ENCODE results near the gene ARHGEF11.

DNA sequence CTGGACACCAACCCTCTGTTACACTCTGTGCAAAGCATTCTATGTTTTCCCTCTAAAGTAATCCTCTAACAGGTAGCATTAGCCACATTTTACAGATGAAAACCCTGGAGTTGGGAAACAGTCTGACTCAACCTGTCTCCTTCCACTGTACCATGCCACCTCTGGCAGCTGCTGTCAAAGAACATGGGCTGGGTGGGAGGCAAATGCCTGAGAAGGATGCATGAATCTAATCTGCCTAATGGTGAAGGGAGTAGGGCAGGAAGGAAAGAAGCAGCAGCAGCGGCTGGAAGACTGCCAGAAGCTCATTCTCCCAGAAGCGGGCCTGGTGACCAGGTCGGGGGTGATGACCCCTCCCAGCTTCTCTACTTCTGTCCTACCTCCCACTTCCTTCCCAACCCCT, 103.4 kb downstream of the ARHGEF11 start:
- TF ChIP-seq POLR2A (IDR thresholded peaks at IDR 0.05) (no peak), EP300 (IDR thresholded peaks at IDR 0.05) (no peak)
- TF ChIP-seq, protein P1, sequence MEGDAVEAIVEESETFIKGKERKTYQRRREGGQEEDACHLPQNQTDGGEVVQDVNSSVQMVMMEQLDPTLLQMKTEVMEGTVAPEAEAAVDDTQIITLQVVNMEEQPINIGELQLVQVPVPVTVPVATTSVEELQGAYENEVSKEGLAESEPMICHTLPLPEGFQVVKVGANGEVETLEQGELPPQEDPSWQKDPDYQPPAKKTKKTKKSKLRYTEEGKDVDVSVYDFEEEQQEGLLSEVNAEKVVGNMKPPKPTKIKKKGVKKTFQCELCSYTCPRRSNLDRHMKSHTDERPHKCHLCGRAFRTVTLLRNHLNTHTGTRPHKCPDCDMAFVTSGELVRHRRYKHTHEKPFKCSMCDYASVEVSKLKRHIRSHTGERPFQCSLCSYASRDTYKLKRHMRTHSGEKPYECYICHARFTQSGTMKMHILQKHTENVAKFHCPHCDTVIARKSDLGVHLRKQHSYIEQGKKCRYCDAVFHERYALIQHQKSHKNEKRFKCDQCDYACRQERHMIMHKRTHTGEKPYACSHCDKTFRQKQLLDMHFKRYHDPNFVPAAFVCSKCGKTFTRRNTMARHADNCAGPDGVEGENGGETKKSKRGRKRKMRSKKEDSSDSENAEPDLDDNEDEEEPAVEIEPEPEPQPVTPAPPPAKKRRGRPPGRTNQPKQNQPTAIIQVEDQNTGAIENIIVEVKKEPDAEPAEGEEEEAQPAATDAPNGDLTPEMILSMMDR (IDR thresholded peaks at IDR 0.05), result no peak

Measured in upper lobe of left lung (tissue), 4 donors.